ENCODE results near the gene CBX7. TPM values are rescaled to one million over a fixed set of nuclear protein-coding genes. Genes with fewer than 3 reads are reported as not detected.

CBX7 gene
- total and polyA plus RNA-seq, 2 experiments from 2014 or later: 2.6 to 11.5 TPM

- TF ChIP-seq EZH2 (IDR thresholded peaks at IDR 0.05; ENCODE audit: low read depth, unreplicated experiment): no peak
- TF ChIP-seq EZH2phosphoT487 (IDR thresholded peaks at IDR 0.05; ENCODE audit: unreplicated experiment): no peak
- TF ChIP-seq ZNF331 (CRISPR knock-in tag; IDR thresholded peaks at IDR 0.05; ENCODE audit: low read depth): no peak
- TF ChIP-seq STAT1 (IDR thresholded peaks at IDR 0.05; ENCODE audit: unreplicated experiment): no peak
- TF ChIP-seq NANOG (IDR thresholded peaks at IDR 0.05; ENCODE audit: borderline replicate concordance): no peak
- TF ChIP-seq ETS1 (IDR thresholded peaks at IDR 0.05): no peak
- no peak for TF ChIP-seq REST (IDR thresholded peaks at IDR 0.05; ENCODE audit: unreplicated experiment)
Observed at GRCh38 chr22:39094717-39095389, 57.6 kb downstream of the CBX7 start (continued).

GRCh38 chr22:39092111-39092862 is 60.2 kb downstream of the CBX7 start:
- no peaks in the 10 kb centered on the region for H3K9me2 ChIP-seq (ENCODE audit: insufficient read depth)
- Mint-ChIP-seq H3K4me1 (peaks cover 15% of the 10 kb centered on the region), H3K36me3 (ENCODE audit: low read depth) (no peaks in the 10 kb centered on the region), H3K27ac (no peak overlapping the region), H3K9me3 (no peaks in the 10 kb centered on the region), H3K27me3 (ENCODE audit: insufficient read depth, low read depth, poor library complexity) (peaks cover 20% of the 10 kb centered on the region), H3K4me3 (no peak overlapping the region; the same call in 2 of the 3 replicates)
- H3K36me3 ChIP-seq (ENCODE audit: insufficient read depth): no peaks in the 10 kb centered on the region
- H3K27me3 ChIP-seq (ENCODE audit: insufficient read depth): no peaks in the 10 kb centered on the region
- no peak overlapping the region for H3K4me3 ChIP-seq
- no peak overlapping the region for H2AFZ ChIP-seq
- H3K4me2 ChIP-seq: no peak overlapping the region
- no peak for ATAC-seq
- H4K20me1 ChIP-seq (replicated peaks; ENCODE audit: insufficient read depth): no peaks in the 10 kb centered on the region
- H3K4me1 ChIP-seq (ENCODE audit: insufficient read depth): peaks cover 11% of the 10 kb centered on the region; the same call in 1 of the 2 replicates
- H3K79me2 ChIP-seq (replicated peaks; ENCODE audit: insufficient read depth): no peaks in the 10 kb centered on the region
- H3F3A ChIP-seq (replicated peaks; ENCODE audit: low read depth): 0 out of 2 replicates have a peak, but pooled peaks cover under 1% of the 10 kb centered on the region
- no peak overlapping the region for H3K27ac ChIP-seq (ENCODE audit: low read depth)
- no peak for DNase-seq (ENCODE audit: low spot score)
- TF ChIP-seq STAT1 (IDR thresholded peaks at IDR 0.05; ENCODE audit: unreplicated experiment) (no peak), ZNF114 (CRISPR knock-in tag; IDR thresholded peaks at IDR 0.05) (no peak), ZNF462 (CRISPR knock-in tag; IDR thresholded peaks at IDR 0.05) (no peak)

Measured in GM23338 (cell line).